Erythroblast (primary cell): ENCODE measurements around the gene GPR156.

ENCODE experiments used
- GATA1 ChIP-seq: IDR thresholded peaks from 2 replicates; pipeline ENCODE4 v1.6.1; 2011; ENCODE audit warnings: low read depth, mild to moderate bottlenecking, control low read depth, low read length, moderate library complexity
- POLR2A ChIP-seq: IDR thresholded peaks from 2 replicates; pipeline ENCODE4 v1.6.1; 2011; ENCODE audit warnings: mild to moderate bottlenecking, low read length

DNA sequence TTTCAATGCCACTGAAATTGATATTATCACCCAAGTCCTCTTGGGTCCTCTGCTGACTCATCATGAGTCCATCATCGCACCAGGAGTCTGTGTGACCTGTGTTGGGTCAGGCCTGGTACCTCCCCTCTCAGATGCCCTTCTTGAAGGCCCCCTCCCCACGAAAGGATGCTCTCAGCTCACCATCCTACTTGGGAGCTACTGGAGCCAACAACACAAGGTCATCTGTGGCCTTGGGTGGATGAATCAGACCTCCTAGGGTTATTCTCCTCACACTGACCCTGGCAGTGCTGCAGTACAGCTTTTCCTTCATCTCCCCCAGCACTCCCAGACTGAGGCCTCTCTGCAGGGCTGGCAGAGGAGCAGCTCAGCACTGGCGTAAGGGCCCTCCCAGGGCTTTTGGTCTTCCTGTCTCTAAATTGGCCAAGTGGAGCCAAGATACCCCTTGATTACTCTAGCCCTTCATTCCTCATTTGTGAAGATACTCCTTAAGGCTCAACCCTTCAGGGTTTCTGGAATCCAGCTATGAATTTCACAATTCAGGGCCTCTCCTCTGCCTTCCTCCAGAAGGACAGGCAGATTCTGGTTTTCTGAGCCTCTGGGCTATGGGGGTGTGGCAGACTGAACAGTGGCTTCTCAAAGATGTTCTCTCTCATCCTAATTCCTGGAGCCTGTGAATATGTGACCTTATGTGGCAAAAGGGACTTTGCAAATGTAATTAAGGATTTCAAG, 110.0 kb downstream of the GPR156 start:
- no peak for TF ChIP-seq POLR2A
- TF ChIP-seq GATA1, result no peak
